Fibroblast of villous mesenchyme (primary cell): Measurements from ENCODE around the gene CAVIN2. TPM values are rescaled to one million over a fixed set of nuclear protein-coding genes. Genes with fewer than 3 reads are reported as not detected.

Experiments
- DNase-seq: peaks from one replicate; pipeline ENCODE4 v3.0.0-alpha.2; 2010; ENCODE audit warnings: low read depth
- H3K4me3 ChIP-seq: 2 replicates; pipeline ENCODE4 v1.5.1; 2011; ENCODE audit warnings: low read depth, mild to moderate bottlenecking, low read length
- CTCF ChIP-seq: IDR thresholded peaks from 2 replicates; pipeline ENCODE4 v1.5.1; 2012; ENCODE audit warnings: low read depth, mild to moderate bottlenecking, low read length; ENCODE audit not compliant: insufficient read depth
- total RNA-seq: library from RNA; depleted of rRNA; stranded (reverse); fragments of >200 nt; gene quantifications from 2 replicates; pipeline ENCODE4 v1.2.3, GENCODE V29; 2012

Gene CAVIN2
- total RNA-seq, 1 donor, result 21.6 TPM

DNA sequence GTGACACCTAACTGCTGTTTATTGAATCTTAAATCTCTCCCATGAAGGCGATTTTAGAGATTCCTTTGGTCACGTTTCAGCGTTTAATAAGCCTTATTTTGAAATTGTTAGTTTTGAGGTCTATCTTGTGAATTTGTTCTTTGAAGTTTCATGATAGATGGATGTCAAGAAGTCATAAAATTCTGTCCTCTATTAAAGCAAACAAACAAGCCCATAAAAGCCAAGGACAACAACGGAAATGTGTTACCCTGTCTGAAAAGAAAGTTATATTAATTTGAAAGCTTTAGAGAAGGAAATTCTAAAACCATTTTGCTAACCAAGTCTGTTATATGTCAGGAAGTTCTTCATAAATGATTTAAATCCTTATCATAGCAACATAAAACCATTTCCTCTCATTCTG is 7.0 kb upstream of the CAVIN2 start:
- no peak overlapping the region for H3K4me3 ChIP-seq
- TF ChIP-seq CTCF, result no peak
- DNase-seq, result no peak

DNA sequence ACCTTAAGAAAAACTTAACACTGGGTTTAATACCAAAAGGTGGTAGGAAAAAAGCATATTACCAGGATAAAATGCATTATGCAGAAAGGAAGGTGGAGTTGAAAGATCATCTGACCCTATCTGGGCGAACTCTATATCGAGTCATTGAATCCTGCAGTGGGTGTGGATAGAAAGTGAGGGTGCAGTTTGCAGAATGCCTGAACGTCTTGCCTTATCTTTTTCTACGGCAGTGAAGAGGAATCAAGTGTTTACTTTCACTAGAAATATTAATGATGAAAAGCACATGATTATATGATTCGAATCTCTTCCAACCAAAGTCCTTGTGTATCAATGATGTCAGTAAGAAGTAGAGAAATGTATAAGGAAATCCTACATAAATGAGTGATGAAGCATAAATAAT is 4.3 kb upstream of the CAVIN2 start:
- no peak for DNase-seq
- no peak for TF ChIP-seq CTCF
- no peak overlapping the region for H3K4me3 ChIP-seq

- H3K4me3 ChIP-seq, result no peak overlapping the region
- TF ChIP-seq CTCF, result no peak
- no peak for DNase-seq
Measured at GRCh38 chr2:191848771-191849767, 2.2 kb upstream of the CAVIN2 start.

GRCh38 chr2:191847764-191848163 is 876 bp upstream of the CAVIN2 start:
- no peak for TF ChIP-seq CTCF
- H3K4me3 ChIP-seq, result no peak overlapping the region
- DNase-seq, result no peak

DNA sequence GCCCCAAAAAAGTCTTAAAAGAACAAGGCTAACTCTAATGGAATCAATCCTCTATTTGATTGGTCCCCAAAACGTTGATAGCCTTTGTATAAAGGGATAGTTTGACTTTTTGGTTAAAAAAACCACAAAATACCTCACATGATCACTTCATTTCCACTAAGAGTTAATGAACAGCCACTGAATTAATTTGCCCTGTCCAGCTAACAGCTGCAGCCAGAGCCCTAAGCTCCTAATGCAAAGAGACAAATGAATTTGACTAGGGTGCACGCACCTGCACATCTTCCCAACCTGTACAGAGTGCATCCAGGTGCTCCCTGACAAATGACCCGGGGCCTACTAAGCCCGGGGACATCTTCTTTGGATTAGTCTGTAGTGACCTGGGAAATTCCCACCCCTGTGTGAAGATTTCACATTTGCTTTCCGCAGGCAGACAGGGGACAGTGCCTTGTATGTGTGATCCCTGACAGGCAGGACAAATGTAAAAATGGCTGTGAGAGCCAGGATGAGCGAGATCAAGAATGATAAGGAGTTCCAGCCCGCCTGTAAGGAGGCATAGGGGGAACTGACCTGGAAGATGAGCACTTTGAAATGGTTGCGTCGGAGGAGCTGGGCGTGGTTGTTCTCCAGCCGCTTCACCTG is 893 bp downstream of the CAVIN2 start:
- no peak for TF ChIP-seq CTCF
- no peak for DNase-seq
- H3K4me3 ChIP-seq, result peak overlapping the region; percentile 51

DNA sequence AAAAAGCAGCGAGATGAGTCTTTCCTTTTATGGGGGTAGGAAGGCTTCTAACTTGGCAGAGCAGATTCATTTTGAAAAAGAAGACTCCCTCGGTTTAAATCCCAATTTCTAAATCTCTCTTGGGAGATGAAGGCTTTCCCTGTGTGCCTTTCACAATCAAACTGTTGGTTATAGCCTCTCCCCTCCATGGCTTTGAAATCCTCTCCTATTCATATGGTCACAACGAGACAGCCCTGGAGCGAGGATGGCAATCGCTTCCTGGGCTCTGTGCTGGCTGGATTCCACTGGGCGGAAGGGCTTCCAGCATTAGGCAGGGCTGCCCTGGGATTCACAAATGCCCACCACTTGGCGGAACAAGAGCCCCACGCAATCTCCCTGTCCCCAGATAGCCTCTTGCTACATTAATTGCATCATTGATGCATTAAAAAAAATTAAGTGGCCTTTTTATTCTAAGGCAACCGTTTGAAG is 1.6 kb downstream of the CAVIN2 start:
- peak; percentile 52 for DNase-seq
- H3K4me3 ChIP-seq, result peak overlapping the region; percentile 51
- TF ChIP-seq CTCF, result no peak
